ENCODE data around the gene TRABD.

- TF ChIP-seq POLR2A (IDR thresholded peaks at IDR 0.05; ENCODE audit: low read depth, low read length) (no peak), POLR2AphosphoS5 (IDR thresholded peaks at IDR 0.05; ENCODE audit: low read depth, low read length) (no peak), TAF1 (IDR thresholded peaks at IDR 0.05; ENCODE audit: borderline replicate concordance, low read depth, low read length) (no peak)
These were observed 29.8 kb downstream of the TRABD start for GRCh38 chr22:50215297-50216054.
